Activated CD4-positive, alpha-beta T cell treated with anti-CD3 and anti-CD28 coated beads for 36 hours (primary cell): ENCODE data around the gene SRD5A3. TPM values are rescaled to one million over a fixed set of nuclear protein-coding genes. Genes with fewer than 3 reads are reported as not detected.
"Not testable (repeated sequence)": the region's sequence is repeated elsewhere in the genome, so short reads cannot be mapped to it uniquely, and the experiment has no call there.

Experiments
- ATAC-seq: fragments of 200-7000 bp; cut with Tn5 transposase; one replicate; pipeline ENCODE4 v1.10.0; 2021; ENCODE audit warnings: mild to moderate bottlenecking, moderate library complexity
- CTCF ChIA-PET: fragments of 350-600 bp; sonication (Branson Sonifier 250); formaldehyde crosslinking; loops from one replicate; lab custom pipeline; 2021; ENCODE audit warnings: antibody characterized with exemption; lab: Charles Lee
- POLR2A ChIA-PET: fragments of 350-600 bp; sonication (Branson Sonifier 250); formaldehyde crosslinking; loops from one replicate; lab custom pipeline; 2021; ENCODE audit warnings: antibody characterized with exemption, inconsistent platforms; lab: Charles Lee
- DNase-seq: peaks from one replicate; pipeline ENCODE4 v3.0.0-alpha.2; 2020
- H3K27ac Mint-ChIP-seq: one replicate; pipeline ENCODE4 v1.8.0; 2021; ENCODE audit warnings: mixed read lengths
- H3K27me3 Mint-ChIP-seq: one replicate; pipeline ENCODE4 v1.8.0; 2021; ENCODE audit warnings: mixed read lengths
- H3K36me3 Mint-ChIP-seq: one replicate; pipeline ENCODE4 v1.8.0; 2021; ENCODE audit warnings: low read depth, mixed read lengths
- H3K4me1 Mint-ChIP-seq: one replicate; pipeline ENCODE4 v1.8.0; 2021; ENCODE audit warnings: mixed read lengths
- H3K4me3 Mint-ChIP-seq: one replicate; pipeline ENCODE4 v1.8.0; 2021; ENCODE audit warnings: mild to moderate bottlenecking, moderate library complexity, mixed read lengths
- H3K9me3 Mint-ChIP-seq: one replicate; pipeline ENCODE4 v1.8.0; 2021; ENCODE audit warnings: low read depth, mixed read lengths
- intact Hi-C, 2 experiments: fragments of 100-400 bp; cut with DNase I in 1 of 2; cut with micrococcal nuclease in 1 of 2; formaldehyde crosslinking; loops; one replicate each; pipeline versions ENCODE4 v1.14.2 to v1.15.1; 2022 to 2024; cut with DNase I, micrococcal nuclease
- total RNA-seq, 2 experiments: library from RNA; stranded (reverse); gene quantifications; one replicate each; pipeline ENCODE4 v1.2.3, GENCODE V29; 2021

SRD5A3 gene
- total RNA-seq, 2 experiments from 2014 or later = 20.5 to 24.6 TPM

DNA sequence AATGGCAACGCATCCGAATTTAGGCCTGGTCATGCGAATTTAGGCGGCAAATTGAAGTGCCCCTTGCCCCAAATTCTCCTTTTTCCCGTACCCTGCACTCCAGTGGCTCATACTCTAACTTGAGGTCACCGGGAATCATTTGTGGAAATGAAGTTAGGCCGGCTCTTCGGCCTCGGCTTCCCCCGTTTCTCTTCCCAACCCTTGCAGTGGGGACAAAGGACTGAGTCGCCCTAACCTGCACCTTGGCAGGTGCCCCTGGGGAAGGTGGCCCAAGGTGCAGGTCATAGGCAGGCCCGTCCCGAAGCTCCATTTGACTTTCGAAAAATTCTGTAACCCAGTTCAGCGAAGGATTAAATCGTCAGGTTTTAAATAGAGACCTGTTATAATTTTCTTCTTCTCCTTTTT lies 811 bp downstream of the SRD5A3 start:
- Mint-ChIP-seq H3K27me3 (no peaks in the 10 kb centered on the region), H3K9me3 (no peaks in the 10 kb centered on the region), H3K36me3 (peaks cover 5% of the 10 kb centered on the region), H3K27ac (peak overlapping the region; percentile 79), H3K4me3 (peak overlapping the region; percentile 82), H3K4me1 (peaks cover 25% of the 10 kb centered on the region)
- DNase-seq (no peak), ATAC-seq (no peak)
- CTCF ChIA-PET = interaction anchor here (0.6 to 3.2 kb wide), 6 partner anchors 8 to 570 kb away, joined by 3 to 21 read pairs (median 8); partner anchors contain the start of gene TMEM165
- intact Hi-C loops = loop anchor here (1.0 to 5.0 kb wide), 8 partner anchors 48 to 602 kb away; partner anchors contain the start of genes TMEM165 (in 2 of the 2), CEP135 (in 1 of the 2), EXOC1 (in 1 of the 2) and NMU (in 1 of the 2)
- POLR2A ChIA-PET = no interaction called here

DNA sequence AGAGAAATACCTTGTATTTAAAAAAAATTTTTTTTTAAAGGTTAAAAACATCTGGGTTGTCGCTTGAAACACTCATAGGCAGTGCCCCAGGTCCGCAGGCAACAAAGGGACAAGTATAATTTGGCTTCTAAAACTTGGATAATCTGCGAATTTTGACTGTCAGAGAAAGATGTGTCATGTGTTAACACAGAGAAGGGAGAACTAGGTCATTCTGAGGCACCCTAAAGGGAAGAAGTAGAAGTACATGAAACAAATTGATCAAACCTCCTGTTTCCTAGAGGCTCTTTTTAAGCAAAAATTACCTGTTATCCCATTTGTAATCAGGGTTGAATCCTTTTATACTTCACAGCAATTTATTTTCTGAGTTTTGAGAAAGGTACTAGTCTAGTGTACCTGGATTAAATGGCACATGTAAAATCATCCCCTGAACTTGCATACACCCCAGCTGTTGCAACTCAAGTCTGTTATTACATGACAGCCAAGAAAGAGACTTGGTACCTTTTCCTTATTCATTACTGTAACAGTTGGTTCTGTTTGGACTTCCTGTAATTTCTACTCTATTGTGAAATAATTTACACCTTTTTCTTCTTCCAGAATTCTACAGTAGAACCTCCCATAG lies 1.7 kb downstream of the SRD5A3 start:
- H3K27ac Mint-ChIP-seq = peak overlapping the region; percentile 29
- ChIA-PET POLR2A (no interaction called here), CTCF (interaction anchor here (1.5 to 3.2 kb wide), 3 partner anchors 8 to 51 kb away, joined by 4 to 21 read pairs (median 14); no protein-coding TSS in a partner anchor)
- intact Hi-C loops = loop anchor here in 1 of 2 experiments (2.0 to 5.0 kb wide), 4 partner anchors 87 to 601 kb away; partner anchors contain the start of genes CEP135 and NMU
- no peaks in the 10 kb centered on the region for H3K9me3 Mint-ChIP-seq
- peaks cover 25% of the 10 kb centered on the region for H3K4me1 Mint-ChIP-seq
- ATAC-seq (peak; percentile 27), DNase-seq (no peak)
- H3K36me3 Mint-ChIP-seq = peaks cover 12% of the 10 kb centered on the region
- H3K27me3 Mint-ChIP-seq = no peaks in the 10 kb centered on the region
- H3K4me3 Mint-ChIP-seq = peak overlapping the region; percentile 82

DNA sequence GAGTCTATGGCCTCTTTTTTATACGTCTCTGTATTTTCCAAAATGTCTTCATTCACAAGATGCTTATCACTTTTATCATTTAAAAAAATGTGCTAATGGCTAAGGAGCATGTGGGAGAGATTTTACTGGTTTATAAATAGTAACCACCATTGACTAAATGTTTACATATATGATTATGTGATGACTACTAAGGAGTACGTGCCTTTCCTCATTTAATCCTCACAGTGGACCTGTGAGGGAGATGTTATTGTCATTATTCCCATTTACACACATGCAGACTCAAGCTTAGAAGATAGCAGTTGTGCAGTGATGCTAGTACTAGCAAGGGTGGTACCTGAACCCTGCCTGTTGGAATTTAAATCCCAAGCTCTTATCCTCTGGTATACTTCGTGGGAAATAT lies 2.4 kb downstream of the SRD5A3 start:
- Mint-ChIP-seq H3K4me1 (peaks cover 25% of the 10 kb centered on the region), H3K9me3 (no peaks in the 10 kb centered on the region), H3K27ac (peak overlapping the region; percentile 29), H3K4me3 (peak overlapping the region; percentile 82), H3K36me3 (peaks cover 16% of the 10 kb centered on the region), H3K27me3 (no peaks in the 10 kb centered on the region)
- CTCF ChIA-PET = interaction anchor here (0.7 kb wide), 1 partner anchor 24 kb away, joined by 4 read pairs; no protein-coding TSS in a partner anchor
- intact Hi-C loops = loop anchor here in 1 of 2 experiments (5.0 kb wide), 1 partner anchor 289 kb away; the partner anchor contains the start of gene NMU
- DNase-seq (no peak), ATAC-seq (no peak)
- POLR2A ChIA-PET = no interaction called here

DNA sequence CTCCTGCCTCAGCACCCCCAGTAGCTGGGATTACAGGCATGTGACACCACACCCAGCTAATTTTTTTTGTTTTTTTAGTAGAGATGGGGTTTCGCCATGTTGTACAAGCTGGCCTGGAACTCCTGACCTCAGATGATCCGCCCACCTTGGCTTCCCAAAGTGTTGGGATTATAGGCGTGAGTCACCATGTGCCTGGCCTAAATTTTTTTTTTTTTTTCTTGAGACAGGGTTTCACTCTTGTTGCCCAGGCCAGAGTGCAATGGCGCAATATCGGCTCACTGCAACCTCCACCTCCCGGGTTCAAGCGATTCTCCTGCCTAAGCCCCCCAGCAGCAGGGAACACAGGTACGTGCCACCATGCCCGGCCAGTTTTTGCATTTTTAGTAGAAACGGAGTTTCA lies 4.8 kb downstream of the SRD5A3 start:
- peaks cover 26% of the 10 kb centered on the region for H3K36me3 Mint-ChIP-seq
- H3K27me3 Mint-ChIP-seq, intact Hi-C loops, H3K27ac Mint-ChIP-seq, DNase-seq, H3K4me3 Mint-ChIP-seq, POLR2A ChIA-PET, ATAC-seq, CTCF ChIA-PET, H3K9me3 Mint-ChIP-seq: not testable (repeated sequence)
- H3K4me1 Mint-ChIP-seq = peaks cover 18% of the 10 kb centered on the region

DNA sequence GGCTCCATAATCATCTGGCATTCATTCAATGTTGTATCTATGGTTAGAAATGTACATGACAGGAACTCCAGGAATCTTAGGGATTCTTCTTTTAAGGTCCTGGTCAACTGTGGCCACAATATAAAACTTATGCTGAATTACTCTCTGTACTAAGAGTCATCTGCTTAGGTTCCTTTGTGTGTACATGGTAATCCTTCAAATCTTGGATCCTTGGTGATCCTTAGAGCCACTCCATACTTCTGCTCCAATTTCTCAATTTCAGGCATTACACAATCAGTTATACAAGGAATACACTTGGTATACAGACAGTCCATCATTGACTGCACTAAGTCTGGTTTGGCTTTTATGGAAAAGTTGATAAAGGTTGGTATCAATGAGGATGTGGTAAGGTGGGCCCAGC lies 5.8 kb downstream of the SRD5A3 start:
- ATAC-seq (no peak), DNase-seq (no peak)
- Mint-ChIP-seq H3K27ac (no peak overlapping the region), H3K4me1 (peaks cover 17% of the 10 kb centered on the region), H3K4me3 (no peak overlapping the region), H3K9me3 (no peaks in the 10 kb centered on the region), H3K36me3 (peaks cover 26% of the 10 kb centered on the region), H3K27me3 (no peaks in the 10 kb centered on the region)
- POLR2A ChIA-PET = no interaction called here
- CTCF ChIA-PET = interaction anchor here (1.4 kb wide), 1 partner anchor 39 kb away, joined by 4 read pairs; no protein-coding TSS in a partner anchor
- intact Hi-C loops = no loop called here

DNA sequence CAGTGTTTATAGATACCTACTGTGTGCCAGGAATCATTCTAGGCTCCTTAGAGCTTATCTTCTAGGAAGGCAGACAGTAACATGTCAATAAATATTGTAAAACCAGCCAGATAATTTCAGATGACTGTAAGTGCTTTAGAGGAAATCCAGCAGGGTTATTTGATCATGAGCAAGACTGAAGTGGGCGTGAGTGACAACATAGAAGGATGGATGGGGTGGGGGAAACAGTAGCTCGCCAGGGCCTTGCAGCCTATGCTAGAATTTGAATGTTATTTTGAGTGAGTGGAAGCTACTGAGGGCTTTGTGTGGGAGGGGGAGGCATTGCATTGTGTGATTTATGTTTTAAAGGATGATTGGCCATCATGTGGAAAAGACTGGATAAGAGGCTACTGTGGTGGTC lies 6.7 kb downstream of the SRD5A3 start:
- Mint-ChIP-seq H3K27ac (no peak overlapping the region), H3K4me3 (no peak overlapping the region), H3K9me3 (no peaks in the 10 kb centered on the region), H3K36me3 (peaks cover 26% of the 10 kb centered on the region), H3K4me1 (peaks cover 9% of the 10 kb centered on the region), H3K27me3 (no peaks in the 10 kb centered on the region)
- ChIA-PET POLR2A (no interaction called here), CTCF (interaction anchor here (0.7 to 1.4 kb wide), 2 partner anchors 8 to 40 kb away, joined by 3 to 4 read pairs; no protein-coding TSS in a partner anchor)
- no peak for ATAC-seq
- intact Hi-C loops = no loop called here
- no peak for DNase-seq

DNA sequence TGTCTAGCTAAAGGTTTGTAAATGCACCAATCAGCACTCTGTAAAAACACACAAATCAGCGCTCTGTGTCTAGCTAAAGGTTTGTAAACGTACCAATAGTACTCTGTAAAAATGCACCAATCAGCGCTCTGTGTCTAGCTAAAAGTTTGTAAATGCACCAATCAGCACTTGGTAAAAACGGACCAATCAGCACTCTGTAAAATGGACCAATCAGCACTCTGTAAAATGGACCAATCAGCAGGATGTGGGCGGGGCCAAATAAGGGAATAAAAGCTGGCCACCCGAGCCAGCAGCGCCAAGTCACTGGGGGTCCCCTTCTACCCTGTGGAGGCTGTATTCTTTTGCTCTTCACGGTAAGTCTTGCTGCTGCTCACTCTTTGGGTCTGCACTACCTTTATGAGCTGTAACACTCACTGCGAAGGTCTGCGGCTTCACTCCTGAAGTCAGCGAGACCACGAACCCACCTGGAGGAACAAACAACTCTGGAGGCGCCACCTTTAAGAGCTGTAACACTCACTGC lies 7.2 kb downstream of the SRD5A3 start:
- POLR2A ChIA-PET, H3K4me3 Mint-ChIP-seq, H3K9me3 Mint-ChIP-seq, CTCF ChIA-PET, H3K27ac Mint-ChIP-seq, H3K4me1 Mint-ChIP-seq, DNase-seq, H3K27me3 Mint-ChIP-seq, ATAC-seq, intact Hi-C loops: not testable (repeated sequence)
- peaks cover 26% of the 10 kb centered on the region for H3K36me3 Mint-ChIP-seq

DNA sequence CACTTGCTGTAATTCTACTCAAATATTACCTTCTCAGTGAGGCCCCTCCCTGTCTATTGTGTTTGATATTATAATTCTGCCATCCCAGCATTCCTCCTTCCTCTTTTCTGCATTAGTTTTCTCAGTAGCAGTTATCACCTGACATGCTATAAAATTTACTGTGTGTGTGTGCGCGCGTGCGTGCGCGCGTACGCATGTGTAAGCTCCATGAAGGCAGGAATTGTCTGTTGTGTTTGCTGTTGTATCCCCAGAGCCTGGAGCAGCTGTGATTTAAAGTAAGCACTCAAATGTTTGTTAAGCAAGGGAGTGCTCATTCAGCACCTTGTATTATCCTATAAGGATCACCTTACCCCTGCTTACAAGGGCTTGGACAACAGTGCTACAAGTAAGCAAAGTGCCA lies 8.6 kb downstream of the SRD5A3 start:
- DNase-seq (no peak), ATAC-seq (no peak)
- CTCF ChIA-PET = interaction anchor here (0.7 to 1.8 kb wide), 2 partner anchors 8 to 39 kb away, joined by 3 to 14 read pairs; partner anchors contain the start of gene SRD5A3
- Mint-ChIP-seq H3K36me3 (peaks cover 26% of the 10 kb centered on the region), H3K9me3 (no peaks in the 10 kb centered on the region), H3K4me3 (no peak overlapping the region), H3K27me3 (no peaks in the 10 kb centered on the region), H3K4me1 (peaks cover 16% of the 10 kb centered on the region), H3K27ac (no peak overlapping the region)
- intact Hi-C loops = no loop called here
- POLR2A ChIA-PET = no interaction called here

DNA sequence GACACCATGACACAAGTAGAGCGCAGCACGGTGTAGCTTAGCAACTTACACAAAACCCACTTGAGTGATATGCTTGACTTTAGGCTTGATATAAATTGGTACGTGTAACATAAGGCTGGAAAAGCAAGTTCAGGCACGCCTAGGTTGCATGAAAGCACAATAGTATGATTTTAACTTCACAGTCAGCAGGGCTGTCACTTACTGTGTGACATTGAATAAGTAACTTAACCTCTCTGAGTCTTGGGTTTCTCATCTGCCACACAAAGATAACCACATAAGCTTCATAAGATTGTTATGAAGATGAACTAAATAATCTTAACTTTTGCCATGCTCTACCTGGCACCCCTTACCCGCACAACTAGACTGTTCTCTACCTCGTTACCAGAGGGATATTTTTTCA lies 9.5 kb downstream of the SRD5A3 start:
- DNase-seq (no peak), ATAC-seq (no peak)
- no peak overlapping the region for H3K4me3 Mint-ChIP-seq
- peaks cover 16% of the 10 kb centered on the region for H3K4me1 Mint-ChIP-seq
- H3K27ac Mint-ChIP-seq = no peak overlapping the region
- H3K36me3 Mint-ChIP-seq = peaks cover 26% of the 10 kb centered on the region
- POLR2A ChIA-PET = no interaction called here
- intact Hi-C loops = no loop called here
- H3K27me3 Mint-ChIP-seq = no peaks in the 10 kb centered on the region
- CTCF ChIA-PET = interaction anchor here (0.6 to 1.8 kb wide), 2 partner anchors 9 to 240 kb away, joined by 3 to 14 read pairs; partner anchors contain the start of gene SRD5A3
- no peaks in the 10 kb centered on the region for H3K9me3 Mint-ChIP-seq

DNA sequence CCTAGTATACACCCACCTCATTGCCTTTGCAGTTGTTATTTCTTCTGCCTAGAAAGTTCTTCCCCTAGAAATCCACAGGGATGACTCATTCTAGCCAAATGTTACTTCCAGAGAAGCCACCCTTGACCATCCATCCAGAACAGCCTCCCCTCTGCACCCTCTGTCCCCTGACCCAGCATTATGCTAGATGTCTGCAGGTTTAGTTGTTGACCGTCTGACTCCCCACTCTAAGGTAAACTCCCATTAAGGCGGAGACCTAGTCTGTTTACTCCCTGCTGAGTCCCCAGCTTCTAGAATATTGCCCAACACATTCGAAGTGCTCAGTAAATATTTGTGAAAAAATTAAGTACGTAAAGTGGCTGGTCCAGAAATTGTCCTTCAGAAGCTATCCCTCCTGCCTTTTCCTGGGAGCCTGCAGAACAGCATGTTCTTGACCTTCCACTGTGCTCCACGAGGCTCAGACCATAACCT lies 11.0 kb downstream of the SRD5A3 start:
- ChIA-PET CTCF (no interaction called here), POLR2A (no interaction called here)
- Mint-ChIP-seq H3K36me3 (peaks cover 22% of the 10 kb centered on the region), H3K27ac (no peak overlapping the region), H3K4me1 (peaks cover 18% of the 10 kb centered on the region), H3K27me3 (no peaks in the 10 kb centered on the region), H3K9me3 (no peaks in the 10 kb centered on the region), H3K4me3 (no peak overlapping the region)
- ATAC-seq = no peak
- no peak for DNase-seq
- intact Hi-C loops = no loop called here

DNA sequence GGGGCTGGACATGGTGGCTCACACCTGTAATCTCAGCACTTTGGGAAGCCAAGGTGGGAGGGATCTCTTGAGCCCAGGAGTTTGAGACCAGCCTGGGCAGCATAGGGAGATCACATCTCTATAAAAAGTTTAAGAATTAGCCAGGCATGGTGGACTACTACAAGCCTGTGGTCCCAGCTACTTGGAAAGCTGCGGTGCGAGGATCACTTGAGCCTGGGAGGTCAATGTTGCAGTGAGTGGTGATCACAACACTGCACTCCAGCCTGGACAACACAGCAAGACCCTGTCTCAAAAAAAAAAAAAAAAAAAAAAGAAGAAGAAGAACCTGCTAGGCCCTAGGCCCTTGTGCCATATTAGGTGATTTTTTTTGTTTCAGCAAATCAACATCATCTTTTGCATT lies 12.2 kb downstream of the SRD5A3 start:
- Mint-ChIP-seq H3K4me1 (peaks cover 18% of the 10 kb centered on the region), H3K9me3 (no peaks in the 10 kb centered on the region), H3K27me3 (no peaks in the 10 kb centered on the region), H3K27ac (no peak overlapping the region), H3K4me3 (no peak overlapping the region), H3K36me3 (peaks cover 16% of the 10 kb centered on the region)
- ATAC-seq (no peak), DNase-seq (no peak)
- ChIA-PET CTCF (no interaction called here), POLR2A (no interaction called here)
- intact Hi-C loops = no loop called here
